ENCODE measurements around the gene CDX1.

CDX1 gene

GRCh38 chr5:150186897-150187296 is 20.3 kb downstream of the CDX1 start:
- no peak for DNase-seq (ENCODE audit: low read depth)

DNA sequence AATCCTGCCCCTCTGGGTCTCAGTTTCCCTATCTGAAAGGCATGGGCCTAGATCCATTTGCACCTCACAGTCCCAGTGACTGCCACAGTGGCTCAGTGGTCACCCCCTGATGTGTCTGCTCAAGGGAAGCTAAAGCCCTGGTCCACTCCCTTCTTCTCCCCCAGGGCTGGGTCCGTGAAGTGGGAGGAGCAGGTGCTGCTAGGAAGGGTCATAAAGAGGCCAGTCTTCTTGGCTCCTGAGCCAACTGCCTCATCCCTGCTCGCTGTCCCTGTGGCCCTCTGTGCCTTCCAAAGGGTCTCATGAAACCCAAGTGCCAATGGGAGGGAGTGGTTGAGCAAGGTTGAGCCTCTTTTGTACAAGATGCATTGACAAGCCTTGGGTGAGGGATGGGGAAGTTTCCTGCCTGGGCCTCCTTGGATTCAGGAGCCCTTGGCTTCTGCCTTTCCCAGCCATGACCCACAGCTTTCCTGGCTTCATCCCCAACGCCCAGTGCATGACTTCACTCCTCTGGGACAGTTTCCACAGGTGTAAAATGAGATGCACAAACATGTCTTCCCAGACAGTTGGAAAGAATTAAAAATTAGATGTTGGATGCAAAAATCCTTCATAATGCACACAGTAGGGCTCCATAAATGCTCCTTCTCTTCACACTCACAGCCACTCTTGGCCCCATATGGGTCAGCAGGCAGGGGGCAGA is 21.7 kb downstream of the CDX1 start:
- H3K4me3 ChIP-seq (ENCODE audit: low read depth, low read length) = no peak overlapping the region
- DNase-seq (ENCODE audit: low read depth) = no peak
- TF ChIP-seq CTCF (conservative IDR thresholded peaks at IDR 0.05; ENCODE audit: low read depth, low read length) = no peak

More at GRCh38 chr5:150186897-150187296, 20.3 kb downstream of the CDX1 start:
- H3K4me3 ChIP-seq (ENCODE audit: low read depth, low read length) = no peak overlapping the region
- no peak for TF ChIP-seq CTCF (conservative IDR thresholded peaks at IDR 0.05; ENCODE audit: low read depth, low read length)

DNA sequence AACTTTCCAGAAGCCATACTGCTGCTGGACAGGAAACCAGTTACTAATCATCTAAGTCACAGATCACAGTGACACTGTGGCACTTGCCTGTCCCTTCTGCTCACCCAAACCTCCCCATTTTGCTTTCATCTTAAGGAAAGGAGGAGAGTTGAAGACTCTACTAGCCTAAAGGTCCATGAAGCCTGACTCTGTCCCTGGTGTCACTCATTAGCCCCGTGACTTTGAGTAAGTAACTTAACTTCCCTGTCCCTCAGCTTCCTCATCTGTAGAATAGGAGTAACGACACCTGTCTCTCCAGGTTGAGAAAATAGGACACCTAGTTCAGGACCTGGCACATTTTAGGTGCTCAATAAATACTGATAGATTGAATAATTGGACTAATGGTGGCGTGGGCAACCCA is 22.7 kb downstream of the CDX1 start:
- TF ChIP-seq CTCF (conservative IDR thresholded peaks at IDR 0.05; ENCODE audit: low read depth, low read length) = no peak
- DNase-seq (ENCODE audit: low read depth) = no peak
- no peak overlapping the region for H3K4me3 ChIP-seq (ENCODE audit: low read depth, low read length)

DNA sequence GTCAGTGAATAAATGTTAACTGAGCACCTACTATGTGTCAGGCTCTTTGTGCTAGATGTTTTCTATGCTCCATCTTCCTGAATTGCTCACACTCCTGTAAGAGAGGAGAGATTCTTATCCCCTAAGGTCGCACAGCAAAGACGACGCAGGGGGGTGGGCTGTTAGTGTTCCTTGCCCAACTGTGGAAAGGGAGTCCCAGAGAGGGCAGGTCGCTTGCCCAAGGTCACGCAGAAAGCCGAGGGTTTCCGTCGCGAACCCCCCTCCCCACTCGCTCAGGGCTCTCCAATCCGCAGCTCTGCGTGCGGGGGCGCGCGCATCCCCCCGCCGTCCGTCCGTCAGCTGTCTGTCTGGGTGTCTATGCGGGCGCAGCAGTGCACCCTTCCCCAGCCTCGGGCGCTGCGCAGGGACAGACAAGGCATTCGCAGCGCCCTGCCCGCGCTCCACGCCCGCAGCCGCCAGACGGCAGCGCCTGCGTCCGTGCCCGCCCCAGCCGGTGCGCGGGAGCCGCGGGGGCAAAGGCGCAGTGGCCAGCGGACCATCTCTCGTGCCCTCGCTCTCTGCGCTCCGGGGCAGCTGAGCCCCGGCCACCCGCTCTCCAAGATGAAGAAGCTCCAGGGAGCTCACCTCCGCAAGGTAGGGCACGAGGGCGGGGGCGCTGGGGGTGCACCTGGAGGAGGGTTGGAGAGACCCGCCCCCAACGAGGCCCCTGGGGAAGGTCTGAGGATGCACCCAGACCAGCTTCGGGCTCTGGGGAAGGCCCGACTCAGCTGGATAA is 23.3 kb downstream of the CDX1 start, which contains the start of gene SLC6A7:
Gene SLC6A7, plus strand, starts transcription at position 335 of the 775 bp plus-strand sequence. Its CDS starts 266 bp downstream, at position 601.
- TF ChIP-seq CTCF (conservative IDR thresholded peaks at IDR 0.05; ENCODE audit: low read depth, low read length) = no peak
- DNase-seq (ENCODE audit: low read depth) = no peak
- H3K4me3 ChIP-seq (ENCODE audit: low read depth, low read length) = no peak within 1 kb of the TSS

DNA sequence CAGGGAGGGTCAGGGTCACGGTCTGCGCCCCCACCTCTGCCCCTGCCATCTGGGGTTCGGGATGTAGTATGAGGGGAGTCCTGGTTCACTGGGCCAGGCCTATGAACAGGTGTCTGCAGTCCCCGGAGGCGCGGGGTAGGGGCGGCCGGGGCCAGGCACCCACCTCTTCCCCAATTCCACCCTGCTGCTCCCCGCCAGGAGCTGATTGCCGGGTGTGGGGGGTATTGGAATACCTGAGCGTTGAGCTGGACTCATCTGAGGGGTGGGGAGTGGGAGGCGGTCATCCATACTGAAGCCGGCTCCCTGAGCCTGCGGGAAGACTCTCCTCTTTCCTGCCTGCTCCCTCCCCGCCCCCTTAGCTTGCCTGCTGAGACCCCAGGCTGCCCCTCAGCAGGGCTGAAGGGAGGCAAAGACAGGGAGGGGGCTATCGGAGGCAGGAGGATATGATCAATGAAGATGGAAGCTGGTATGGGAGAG is 24.0 kb downstream of the CDX1 start:
- no peak for DNase-seq (ENCODE audit: low read depth)
- H3K4me3 ChIP-seq (ENCODE audit: low read depth, low read length) = no peak overlapping the region
- TF ChIP-seq CTCF (conservative IDR thresholded peaks at IDR 0.05; ENCODE audit: low read depth, low read length) = no peak

DNA sequence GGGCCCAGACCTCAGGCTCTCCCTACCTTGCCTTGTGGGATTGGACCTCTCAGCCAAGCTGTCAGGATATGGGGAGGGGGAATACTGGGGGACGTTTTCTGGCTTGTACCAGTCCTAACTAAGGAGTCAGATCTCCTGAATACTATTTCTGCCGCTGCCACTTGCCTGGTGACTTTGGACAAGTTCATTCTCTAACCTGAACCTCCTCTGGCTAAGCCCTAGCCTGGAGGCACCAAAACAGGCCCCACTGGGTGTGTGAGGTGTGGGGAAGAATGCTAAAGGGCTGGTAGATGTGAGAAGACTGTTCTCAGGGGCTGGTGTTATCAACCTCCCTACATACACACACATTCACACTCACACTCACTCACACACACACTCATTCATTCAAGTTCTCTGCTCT is 24.4 kb downstream of the CDX1 start:
- no peak for DNase-seq (ENCODE audit: low read depth)
- TF ChIP-seq CTCF (conservative IDR thresholded peaks at IDR 0.05; ENCODE audit: low read depth, low read length) = no peak

More for the DNA sequence above, 24.4 kb downstream of the CDX1 start:
- H3K4me3 ChIP-seq (ENCODE audit: low read depth, low read length) = no peak overlapping the region
